Heart right ventricle (tissue), 12 donors: ENCODE data around the gene SLC25A30. TPM values are rescaled to one million over a fixed set of nuclear protein-coding genes. Genes with fewer than 3 reads are reported as not detected.

Experiments used
- polyA plus RNA-seq, 2 donors: library from polyadenylated mRNA; stranded (reverse); fragments of 200-250 nt; gene quantifications; one replicate each; pipeline ENCODE4 v1.2.3, GENCODE V29; 2013
- total RNA-seq, 10 donors: library from RNA; stranded (reverse); fragmentation: NEBNext Ultra II Directional in 3 of 10; extraction: Animal tissue kit (Norgen Biotek cat#: 25700) in 3 of 10; gene quantifications; one replicate each; pipeline versions ENCODE4 v1.2.1 to v1.2.4, GENCODE V29; 2021 to 2023
- donor health status: ischemic (EF 13 %, LVEDD 7.1; RV severe dilation, severe dysfunction).
- donor health status: healthy with polysubstance abuse.
- donor health status: DM: no; HTN: yes; CAD: no.
- donor health status: DM: no; HTN: no; CAD: no.
- donor health status: ischemic (EF 25% LVEDD 6.9; RV normal size, moderate dysfunction).
- donor health status: ischemic (EF 25% LVEDD 5.7; RV mildly dilated, moderate dysfunction).
- donor health status: healthy.
- donor health status: nonischemic (EF 11% LVEDD 7.7; RV severe dilation, severe dysfunction).
- donor health status: DM: yes; HTN: yes; CAD: no.
- donor health status: PGD.
- donor health status: ischemic (EF 29% LVEDD 5.4; RV normal size, mild dysfunction).
- donor health status: nonischemic (EF 23%, LVEDD 6.1; RV moderate dilation, normal function).

SLC25A30 gene
- total and polyA plus RNA-seq, 12 donors, result 9.3 to 280 (median 157) TPM

Other genes starting within 250 kb of the SLC25A30 start
- gene KCTD4, start 217.3 kb downstream of the SLC25A30 start, total RNA-seq, result under 1 TPM in 1 of 10 donors, not detected in 9; 0.16 TPM
- gene KCTD4, start 217.3 kb downstream of the SLC25A30 start, polyA plus RNA-seq, result under 1 TPM; 0.01 to 0.15 TPM
- 1,000 to 10,000 TPM; 3,297 to 4,965 (median 3,717) TPM for gene TPT1, start 77.2 kb downstream of the SLC25A30 start, total RNA-seq
- gene TPT1, start 77.2 kb downstream of the SLC25A30 start, polyA plus RNA-seq, result 1,000 to 10,000 TPM; 5,417 to 6,104 TPM
- gene COG3, start 46.6 kb upstream of the SLC25A30 start, total RNA-seq, result 10 to 100 TPM; 12.3 to 18.0 (median 15.8) TPM
- gene COG3, start 46.6 kb upstream of the SLC25A30 start, polyA plus RNA-seq, result 10 to 100 TPM in 1 of 2 donors, 1 to 10 TPM in 1; 9.9 to 14.6 TPM
- gene ERICH6B, start 197.4 kb upstream of the SLC25A30 start, total RNA-seq, result not detected
- gene ERICH6B, start 197.4 kb upstream of the SLC25A30 start, polyA plus RNA-seq, result not detected